Hematopoietic multipotent progenitor cell treated with erythropoietin and hydrocortisone succinate and interleukin-3 and kit ligand, for 6 days (in vitro differentiated cells): ENCODE results near the gene SFI1.

Experiments
- DNase-seq: peaks from one replicate; pipeline ENCODE4 v3.0.0-alpha.2; 2015

The SFI1 gene

GRCh38 chr22:31647523-31648320 is 151.4 kb downstream of the SFI1 start:
- DNase-seq = no peak

- no peak for DNase-seq
These were observed 154.1 kb downstream of the SFI1 start for GRCh38 chr22:31650391-31650790.

- no peak for DNase-seq
These were observed 155.3 kb downstream of the SFI1 start for GRCh38 chr22:31651664-31652063.

GRCh38 chr22:31652088-31652487 is 155.8 kb downstream of the SFI1 start:
- DNase-seq = no peak

- no peak for DNase-seq
These were observed 156.8 kb downstream of the SFI1 start for GRCh38 chr22:31652911-31653684.

- no peak for DNase-seq
These were observed 157.6 kb downstream of the SFI1 start for GRCh38 chr22:31653944-31654343.

GRCh38 chr22:31654408-31654807 is 158.1 kb downstream of the SFI1 start:
- no peak for DNase-seq

- DNase-seq = no peak
These were observed 162.9 kb downstream of the SFI1 start for GRCh38 chr22:31659246-31659645.

- DNase-seq = peak; percentile 21
These were observed 164.6 kb downstream of the SFI1 start for GRCh38 chr22:31660860-31661341.

- DNase-seq = peak; percentile 98
These were observed 165.7 kb downstream of the SFI1 start, which contains the start of gene PISD for GRCh38 chr22:31661851-31662667. TSS of gene PISD (minus strand) at chr22:31662215. CDS start at chr22:31662208, 7 bp downstream.

GRCh38 chr22:31662668-31663037 is 166.3 kb downstream of the SFI1 start:
- DNase-seq = no peak
